Lung (tissue), 16 donors: ENCODE results near the gene HSPG2. TPM values are rescaled to one million over a fixed set of nuclear protein-coding genes. Genes with fewer than 3 reads are reported as not detected.
A peak's percentile ranks its signal among the peaks of the same experiment; 100 is the strongest.
"Not testable (repeated sequence)": the region's sequence is repeated elsewhere in the genome, so short reads cannot be mapped to it uniquely, and the experiment has no call there.

ENCODE experiments used
- ATAC-seq: fragments of 200-7000 bp; cut with Tn5 transposase; one replicate; pipeline ENCODE4 v1.9.1; 2020; ENCODE audit warnings: moderate number of reproducible peaks; ENCODE audit not compliant: insufficient read depth, low FRiP score
- DNase-seq, 3 donors: peaks; one replicate each; pipeline ENCODE4 v3.0.0-alpha.2; 2013 to 2017
- H3K27ac ChIP-seq, 2 donors: one replicate each; pipeline ENCODE4 v1.5.1; 2013; ENCODE audit warnings: mild to moderate bottlenecking in 2 of 2, moderate library complexity in 2 of 2, control low read depth in 1 of 2, inconsistent platforms in 1 of 2, low read depth in 1 of 2, low read length in 1 of 2
- H3K27me3 ChIP-seq, 3 donors: one replicate each; pipeline ENCODE4 v1.5.1; 2013; ENCODE audit warnings: low read length in 2 of 3; ENCODE audit not compliant: control insufficient read depth in 3 of 3, insufficient read depth in 3 of 3
- H3K36me3 ChIP-seq, 4 donors: one replicate each; pipeline ENCODE4 v1.5.1; 2013; ENCODE audit warnings: low read length in 4 of 4, mild to moderate bottlenecking in 1 of 4, moderate library complexity in 1 of 4; ENCODE audit not compliant: control insufficient read depth in 4 of 4, insufficient read depth in 4 of 4
- H3K4me1 ChIP-seq, 5 donors: one replicate each; pipeline ENCODE4 v1.5.1; 2013; ENCODE audit warnings: low read length in 5 of 5, mild to moderate bottlenecking in 2 of 5, moderate library complexity in 1 of 5; ENCODE audit not compliant: control insufficient read depth in 5 of 5, insufficient read depth in 5 of 5
- H3K4me3 ChIP-seq: one replicate; pipeline ENCODE4 v1.5.1; 2013; ENCODE audit warnings: mild to moderate bottlenecking, control low read depth, moderate library complexity
- H3K9ac ChIP-seq, 2 donors: one replicate each; pipeline ENCODE4 v1.5.1; 2013; ENCODE audit warnings: low read length in 2 of 2, control low read depth in 1 of 2; ENCODE audit not compliant: insufficient read depth in 1 of 2
- H3K9me3 ChIP-seq, 4 donors: one replicate each; pipeline ENCODE4 v1.5.1; 2013; ENCODE audit warnings: low read length in 3 of 4, mild to moderate bottlenecking in 1 of 4, moderate library complexity in 1 of 4; ENCODE audit not compliant: control insufficient read depth in 4 of 4, insufficient read depth in 3 of 4
- CTCF ChIP-seq: IDR thresholded peaks from 2 replicates; pipeline ENCODE4 v1.5.1; 2012; ENCODE audit warnings: mild to moderate bottlenecking; ENCODE audit errors: control extremely low read depth, extremely low read depth
- WGBS, 2 donors: extraction: QIAGEN DNeasy Blood & Tissue Kit; methylation state at CpG; one replicate each; pipeline ENCODE4 v1.1.7; 2013; 5-methylcytosine and 5-hydroxymethylcytosine counted together
- long read RNA-seq, 5 donors: transcript quantifications; one replicate each; lab custom pipeline, GENCODE V29; 2026
- polyA plus RNA-seq, 2 donors: library from polyadenylated mRNA; stranded (reverse); fragments of 200-250 nt; gene quantifications; one replicate each; pipeline ENCODE4 v1.2.1, GENCODE V29; 2013
- total RNA-seq, 2 donors: library from RNA; depleted of rRNA in 1 of 2; stranded (reverse); fragments of >200 nt in 1 of 2; gene quantifications; one replicate each; pipeline ENCODE4 v1.2.1, GENCODE V29; 2014 to 2021
- donor health status: control.
- donor health status: control.
- donor health status: Bipolar disorder and iron deficiency.
- donor health status: healthy.
- donor health status: DM: yes; HTN: yes; CAD: no.

Gene HSPG2
- 100 to 1,000 TPM; 180 to 335 TPM for total RNA-seq
- 100 to 1,000 TPM in 1 of 2 donors, 10 to 100 TPM in 1; 58.0 to 100 TPM for polyA plus RNA-seq
- long read RNA-seq, donor 1, partial matches to known transcripts: 97 of 101 reads
- long read RNA-seq, donor 1, other reads (novel, unspliced or antisense): 0 of 101 reads
- long read RNA-seq, donor 2, partial matches to known transcripts: 6 of 7 reads
- long read RNA-seq, donor 2, other reads (novel, unspliced or antisense): 0 of 7 reads
- long read RNA-seq, donor 3, transcript HSPG2-210 (2 exons, 839 nt): major isoform, 6 of 44 reads
- long read RNA-seq, donor 3, partial matches to known transcripts: 36 of 44 reads
- long read RNA-seq, donor 3, other reads (novel, unspliced or antisense): 0 of 44 reads
- long read RNA-seq, donor 4, partial matches to known transcripts: 0 of 2 reads
- long read RNA-seq, donor 4, other reads (novel, unspliced or antisense): 0 of 2 reads
- long read RNA-seq, donor 5, partial matches to known transcripts: 60 of 66 reads
- long read RNA-seq, donor 5, other reads (novel, unspliced or antisense): 0 of 66 reads

GRCh38 chr1:21937034-21937371 lies at the start of gene HSPG2:
HSPG2 (minus strand) TSS chr1:21937310; CDS start chr1:21937217, 93 bp downstream.
- no peak for TF ChIP-seq CTCF
- peak within 1 kb of the TSS; percentile 31 to 78 for H3K9ac ChIP-seq
- peak within 1 kb of the TSS; percentile 76 for H3K4me3 ChIP-seq
- 0 to 1% methylated on average over 2 to 50 of the region's 52 CpGs for WGBS, 2 donors
- H3K9me3 ChIP-seq: no peaks in the 10 kb centered on the region
- no peaks in the 10 kb centered on the region for H3K27me3 ChIP-seq
- H3K36me3 ChIP-seq: peaks cover 0 to 4% (median 0%) of the 10 kb centered on the region in 4 donors
- H3K27ac ChIP-seq: peak within 1 kb of the TSS; percentile 87 to 92
- DNase-seq (no peak), ATAC-seq (no peak)
- peaks cover 10 to 54% (median 29%) of the 10 kb centered on the region in 5 donors for H3K4me1 ChIP-seq

- not testable (repeated sequence) for H3K9ac ChIP-seq, H3K4me3 ChIP-seq, H3K9me3 ChIP-seq, H3K36me3 ChIP-seq, ATAC-seq, H3K4me1 ChIP-seq, DNase-seq, H3K27me3 ChIP-seq, H3K27ac ChIP-seq
- 87 to 94% methylated on average over 9 to 11 of the region's 12 CpGs for WGBS, 2 donors
Observed at GRCh38 chr1:21986386-21986785, 49.3 kb upstream of the HSPG2 start.

GRCh38 chr1:21985893-21986292 lies 48.8 kb upstream of the HSPG2 start:
- not testable (repeated sequence) for ATAC-seq, H3K4me1 ChIP-seq, H3K9ac ChIP-seq

GRCh38 chr1:21983539-21983938 lies 46.4 kb upstream of the HSPG2 start:
- not testable (repeated sequence) for H3K9me3 ChIP-seq, H3K4me3 ChIP-seq, H3K27me3 ChIP-seq, H3K9ac ChIP-seq, ATAC-seq, DNase-seq, H3K36me3 ChIP-seq, H3K27ac ChIP-seq, H3K4me1 ChIP-seq
- 66 to 83% methylated on average over 4 to 7 of the region's 15 CpGs for WGBS, 2 donors

More at GRCh38 chr1:21985893-21986292, 48.8 kb upstream of the HSPG2 start:
- not testable (repeated sequence) for H3K36me3 ChIP-seq, DNase-seq, H3K27me3 ChIP-seq, H3K9me3 ChIP-seq, H3K4me3 ChIP-seq, H3K27ac ChIP-seq
- 0 to 50% methylated on average over 1 to 2 of the region's 5 CpGs for WGBS, 2 donors

GRCh38 chr1:21982122-21982521 lies 45.0 kb upstream of the HSPG2 start:
- ATAC-seq, DNase-seq, H3K9me3 ChIP-seq, H3K27ac ChIP-seq, H3K9ac ChIP-seq, H3K36me3 ChIP-seq, H3K27me3 ChIP-seq, H3K4me1 ChIP-seq, H3K4me3 ChIP-seq: not testable (repeated sequence)
- WGBS, 2 donors: 87 to 88% methylated on average over 6 of the region's 6 CpGs

GRCh38 chr1:21981253-21981652 lies 44.1 kb upstream of the HSPG2 start:
- H3K4me3 ChIP-seq, H3K9me3 ChIP-seq, H3K9ac ChIP-seq, H3K36me3 ChIP-seq, DNase-seq, H3K27ac ChIP-seq, H3K4me1 ChIP-seq, ATAC-seq, H3K27me3 ChIP-seq: not testable (repeated sequence)
- 69 to 92% methylated on average over 2 to 3 of the region's 4 CpGs for WGBS, 2 donors

GRCh38 chr1:21980515-21981220 lies 43.6 kb upstream of the HSPG2 start:
- not testable (repeated sequence) for H3K27ac ChIP-seq, H3K27me3 ChIP-seq, H3K4me1 ChIP-seq, DNase-seq, ATAC-seq, H3K9ac ChIP-seq, H3K4me3 ChIP-seq, H3K9me3 ChIP-seq, H3K36me3 ChIP-seq
- 76 to 83% methylated on average over 19 to 20 of the region's 21 CpGs for WGBS, 2 donors
